Naive thymus-derived CD8-positive, alpha-beta T cell (primary cell): ENCODE data around the gene TGFBR3L. TPM values are rescaled to one million over a fixed set of nuclear protein-coding genes. Genes with fewer than 3 reads are reported as not detected.
A peak's percentile ranks its signal among the peaks of the same experiment; 100 is the strongest.

Experiments used
- ATAC-seq, 2 donors: fragments of 150-1000 bp; cut with Tn5 transposase in 1 of 2; sonication (Bioruptor Pico), chemical (Tn5 transposase) in 1 of 2; 1 replicate in 1 of 2; 2 replicates in 1 of 2; pipeline ENCODE4 v1.10.0; 2021; ENCODE audit warnings: mild to moderate bottlenecking in 2 of 2, moderate library complexity in 2 of 2
- POLR2A ChIA-PET: fragments of 350-600 bp; sonication (Branson Sonifier 250); formaldehyde crosslinking; loops from one replicate; lab custom pipeline; 2021; ENCODE audit warnings: antibody characterized with exemption; lab: Charles Lee
- DNase-seq, 10 donors: peaks; one replicate each; pipeline versions ENCODE4 v3.0.0 to v3.0.0-alpha.2; 2020 to 2022
- H3K27ac Mint-ChIP-seq, 10 donors: one replicate each; pipeline ENCODE4 v1.8.0; 2020 to 2022; ENCODE audit warnings: mild to moderate bottlenecking in 10 of 10, mixed read lengths in 10 of 10, moderate library complexity in 4 of 10, inconsistent platforms in 1 of 10
- H3K27me3 Mint-ChIP-seq, 5 donors: one replicate each; pipeline ENCODE4 v1.8.0; 2021 to 2022; ENCODE audit warnings: mixed read lengths in 5 of 5
- H3K36me3 Mint-ChIP-seq, 3 donors: one replicate each; pipeline ENCODE4 v1.8.0; 2020 to 2022; ENCODE audit warnings: mixed read lengths in 3 of 3, mild to moderate bottlenecking in 2 of 3, inconsistent platforms in 1 of 3
- H3K4me1 Mint-ChIP-seq, 4 donors: one replicate each; pipeline ENCODE4 v1.8.0; 2021 to 2022; ENCODE audit warnings: mixed read lengths in 4 of 4
- H3K4me3 Mint-ChIP-seq, 10 donors: one replicate each; pipeline ENCODE4 v1.8.0; 2020 to 2022; ENCODE audit warnings: mild to moderate bottlenecking in 10 of 10, mixed read lengths in 10 of 10, moderate library complexity in 6 of 10, inconsistent platforms in 1 of 10
- H3K9me3 Mint-ChIP-seq, 9 donors: one replicate each; pipeline ENCODE4 v1.8.0; 2020 to 2022; ENCODE audit warnings: mixed read lengths in 9 of 9, mild to moderate bottlenecking in 3 of 9, inconsistent platforms in 1 of 9, moderate library complexity in 1 of 9
- polyA plus RNA-seq, 3 donors: library from polyadenylated mRNA; unstranded; fragments of 300-500 nt; fragmentation: Illumina TruSeq; gene quantifications; one replicate each; pipeline ENCODE4 v1.2.3, GENCODE V29; 2021
- total RNA-seq, 8 experiments: library from RNA in 2 of 8; stranded (reverse) in 2 of 8; gene quantifications; one replicate each; pipeline ENCODE4 v1.2.3 and lab custom pipeline; 2021 to 2026

The TGFBR3L gene
- total and polyA plus RNA-seq, 5 experiments from 2014 or later, result 0.41 to 0.60 (median 0.57) TPM; not detected in 2

DNA sequence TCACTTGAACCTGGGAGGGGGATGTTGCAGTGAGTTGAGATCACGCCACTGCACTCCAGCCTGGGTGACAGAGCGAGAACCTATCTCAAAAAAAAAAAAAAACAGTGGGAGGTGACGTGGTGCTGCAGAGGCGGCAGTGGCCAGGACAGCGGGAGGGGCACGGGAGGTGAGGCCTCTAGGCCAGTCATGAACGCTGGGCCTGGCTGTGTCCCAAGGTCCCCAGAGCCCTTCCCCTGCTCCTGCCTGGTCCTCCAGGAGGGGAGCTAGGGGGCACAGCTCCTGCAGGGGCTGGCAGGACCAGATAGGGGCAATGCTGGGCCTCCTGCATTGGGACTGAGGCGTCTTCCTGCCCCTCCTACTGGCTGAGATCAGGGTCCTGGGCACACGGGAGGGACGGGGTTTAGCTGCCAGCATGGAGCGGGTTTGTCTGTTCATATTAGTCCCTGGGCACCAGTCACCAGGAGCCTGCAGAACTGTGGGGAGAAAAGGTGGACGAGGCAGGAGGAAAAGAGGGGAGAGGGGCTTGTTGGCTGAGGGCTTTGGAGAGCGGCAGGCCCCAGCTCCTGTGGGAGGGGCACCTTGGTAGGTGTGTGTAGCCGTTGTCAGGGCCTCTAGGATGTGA, 6.4 kb upstream of the TGFBR3L start:
- no peak for ATAC-seq
- H3K4me1 Mint-ChIP-seq, result peaks cover 14 to 42% (median 34%) of the 10 kb centered on the region in 4 donors
- peaks cover 0 to 3% (median 0%) of the 10 kb centered on the region in 9 donors for H3K9me3 Mint-ChIP-seq
- POLR2A ChIA-PET, result interaction anchor here (1.0 to 1.6 kb wide), 2 partner anchors 9 to 12 kb away, joined by 6 to 8 read pairs; partner anchors contain the start of gene SNAPC2
- peak overlapping the region in 1 of 10 donors; percentile 81 for H3K27ac Mint-ChIP-seq
- H3K27me3 Mint-ChIP-seq, result peaks cover 0 to 6% (median 0%) of the 10 kb centered on the region in 5 donors
- H3K36me3 Mint-ChIP-seq, result peaks cover 0 to 33% (median 17%) of the 10 kb centered on the region in 3 donors
- H3K4me3 Mint-ChIP-seq, result peak overlapping the region in 1 of 10 donors; percentile 14
- no peak for DNase-seq

- DNase-seq, result no peak
- POLR2A ChIA-PET, result interaction anchor here (0.6 to 1.6 kb wide), 4 partner anchors 9 to 36 kb away, joined by 3 to 8 read pairs (median 6); partner anchors contain the start of gene SNAPC2
- Mint-ChIP-seq H3K9me3 (no peaks in the 10 kb centered on the region), H3K4me1 (peaks cover 14 to 38% (median 29%) of the 10 kb centered on the region in 4 donors), H3K4me3 (no peak overlapping the region), H3K36me3 (peaks cover 0 to 38% (median 18%) of the 10 kb centered on the region in 3 donors), H3K27me3 (no peaks in the 10 kb centered on the region), H3K27ac (no peak overlapping the region)
- no peak for ATAC-seq
Measured at GRCh38 chr19:7908742-7909461, 5.7 kb upstream of the TGFBR3L start.

GRCh38 chr19:7909471-7910067, 5.1 kb upstream of the TGFBR3L start:
- peaks cover 12 to 34% (median 25%) of the 10 kb centered on the region in 4 donors for H3K4me1 Mint-ChIP-seq
- POLR2A ChIA-PET, result interaction anchor here (0.6 to 1.2 kb wide), 2 partner anchors 19 to 37 kb away, joined by 3 to 6 read pairs; no protein-coding TSS in a partner anchor
- no peak for DNase-seq
- H3K27me3 Mint-ChIP-seq, result peaks cover 0 to 3% (median 0%) of the 10 kb centered on the region in 5 donors
- peaks cover 0 to 41% (median 18%) of the 10 kb centered on the region in 3 donors for H3K36me3 Mint-ChIP-seq
- no peak overlapping the region for H3K4me3 Mint-ChIP-seq
- H3K9me3 Mint-ChIP-seq, result no peaks in the 10 kb centered on the region
- no peak for ATAC-seq
- H3K27ac Mint-ChIP-seq, result peak overlapping the region in 1 of 10 donors; percentile 18

- no peaks in the 10 kb centered on the region for H3K9me3 Mint-ChIP-seq
- H3K27me3 Mint-ChIP-seq, result peaks cover 2 to 11% (median 3%) of the 10 kb centered on the region in 5 donors
- POLR2A ChIA-PET, result no interaction called here
- ATAC-seq (no peak), DNase-seq (no peak)
- H3K4me1 Mint-ChIP-seq, result peaks cover 5 to 30% (median 19%) of the 10 kb centered on the region in 4 donors
- H3K27ac Mint-ChIP-seq, result no peak overlapping the region
- no peak overlapping the region for H3K4me3 Mint-ChIP-seq
- H3K36me3 Mint-ChIP-seq, result peaks cover 0 to 41% (median 14%) of the 10 kb centered on the region in 3 donors
Measured at GRCh38 chr19:7910321-7911161, 4.1 kb upstream of the TGFBR3L start.

GRCh38 chr19:7911508-7912143, 3.0 kb upstream of the TGFBR3L start:
- peaks cover 0 to 34% (median 12%) of the 10 kb centered on the region in 3 donors for H3K36me3 Mint-ChIP-seq
- DNase-seq (no peak), ATAC-seq (no peak)
- peaks cover 3 to 17% (median 7%) of the 10 kb centered on the region in 5 donors for H3K27me3 Mint-ChIP-seq
- POLR2A ChIA-PET, result interaction anchor here (1.0 kb wide), 1 partner anchor 8 kb away, joined by 4 read pairs; the partner anchor contains the start of gene MAP2K7
- H3K9me3 Mint-ChIP-seq, result no peaks in the 10 kb centered on the region
- H3K4me1 Mint-ChIP-seq, result peaks cover 3 to 28% (median 17%) of the 10 kb centered on the region in 4 donors
- H3K27ac Mint-ChIP-seq, result no peak overlapping the region
- no peak overlapping the region for H3K4me3 Mint-ChIP-seq

DNA sequence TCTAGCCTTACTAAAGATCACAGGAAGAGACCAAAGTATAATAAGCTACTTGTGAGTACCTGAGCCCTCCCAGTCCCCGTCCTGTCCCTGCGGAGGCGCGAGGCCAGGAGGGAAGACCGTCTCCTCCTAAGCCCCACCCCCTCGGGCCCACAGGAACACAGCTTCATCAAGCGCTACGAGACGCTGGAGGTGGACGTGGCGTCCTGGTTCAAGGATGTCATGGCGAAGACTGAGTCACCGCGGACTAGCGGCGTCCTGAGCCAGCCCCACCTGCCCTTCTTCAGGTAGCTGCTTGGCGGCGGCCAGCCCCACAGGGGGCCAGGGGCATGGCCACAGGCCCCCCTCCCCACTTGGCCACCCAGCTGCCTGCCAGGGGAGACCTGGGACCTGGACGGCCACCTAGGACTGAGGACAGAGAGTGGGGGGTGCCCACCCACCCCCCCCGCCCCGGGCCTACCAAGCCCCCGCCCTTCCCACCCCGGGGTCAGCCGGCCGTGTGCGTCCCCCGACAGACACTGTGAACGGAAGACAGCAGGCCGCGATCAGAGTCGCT, 2.4 kb upstream of the TGFBR3L start:
- no peak for ATAC-seq
- peaks cover 0 to 34% (median 12%) of the 10 kb centered on the region in 3 donors for H3K36me3 Mint-ChIP-seq
- no peak overlapping the region for H3K27ac Mint-ChIP-seq
- POLR2A ChIA-PET, result interaction anchor here (1.0 kb wide), 1 partner anchor 8 kb away, joined by 4 read pairs; the partner anchor contains the start of gene MAP2K7
- no peak for DNase-seq
- H3K4me1 Mint-ChIP-seq, result peaks cover 5 to 28% (median 13%) of the 10 kb centered on the region in 4 donors
- H3K9me3 Mint-ChIP-seq, result no peaks in the 10 kb centered on the region
- peaks cover 5 to 21% (median 9%) of the 10 kb centered on the region in 5 donors for H3K27me3 Mint-ChIP-seq
- no peak overlapping the region for H3K4me3 Mint-ChIP-seq

DNA sequence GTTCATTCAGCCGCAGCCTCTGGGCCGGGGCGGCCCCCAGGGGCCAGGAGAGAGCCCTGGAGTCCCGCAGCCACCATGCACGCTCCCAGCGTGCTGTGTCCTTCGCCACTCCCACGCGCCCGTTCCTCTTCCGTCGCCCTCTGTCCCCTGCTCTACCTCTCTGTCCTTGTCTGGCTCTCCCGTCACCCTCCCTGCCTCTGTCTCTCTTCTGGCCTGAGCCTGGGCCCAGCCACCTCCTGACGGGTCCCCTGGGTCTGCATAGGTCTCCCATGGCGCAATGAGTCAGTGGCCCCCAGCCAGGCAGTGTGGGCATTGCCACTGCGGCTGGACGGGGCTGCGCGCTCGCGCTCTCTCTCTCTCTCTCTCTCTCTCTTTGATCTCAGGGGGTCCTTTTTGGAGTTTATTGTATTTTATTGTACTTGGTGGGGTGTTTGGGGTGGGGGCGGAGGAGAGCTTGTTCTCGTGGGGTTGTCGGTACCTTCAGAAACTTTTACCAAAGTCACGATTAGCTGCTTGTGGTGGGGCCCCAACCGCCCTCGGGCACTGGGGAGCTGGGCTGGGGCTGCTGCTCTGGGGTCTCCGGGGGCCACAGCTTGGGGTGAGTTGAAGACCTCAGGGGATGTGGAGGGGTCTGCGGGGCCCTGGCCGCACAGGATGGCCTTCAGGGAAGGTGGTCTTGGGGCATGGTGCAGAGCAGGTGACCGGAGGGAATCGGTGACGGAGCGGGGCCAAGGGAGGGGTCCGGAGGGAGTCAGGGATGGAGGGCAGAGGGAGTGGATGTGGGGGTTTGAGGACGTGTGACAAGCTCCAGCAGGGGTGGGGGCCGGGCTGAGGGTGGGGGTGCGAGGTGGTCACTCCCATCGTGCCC, 1.7 kb upstream of the TGFBR3L start:
- DNase-seq (peak in 1 of 10 donors; percentile 7), ATAC-seq (no peak)
- Mint-ChIP-seq H3K4me1 (peaks cover 5 to 24% (median 12%) of the 10 kb centered on the region in 4 donors), H3K27ac (no peak overlapping the region), H3K4me3 (no peak overlapping the region), H3K27me3 (peaks cover 5 to 25% (median 9%) of the 10 kb centered on the region in 5 donors), H3K36me3 (peaks cover 0 to 30% (median 12%) of the 10 kb centered on the region in 3 donors), H3K9me3 (no peaks in the 10 kb centered on the region)
- POLR2A ChIA-PET, result interaction anchor here (0.6 to 0.9 kb wide), 2 partner anchors 9 to 136 kb away, joined by 3 read pairs; partner anchors contain the start of gene MAP2K7

- Mint-ChIP-seq H3K27me3 (peaks cover 9 to 32% (median 12%) of the 10 kb centered on the region in 5 donors), H3K4me3 (no peak overlapping the region), H3K4me1 (peaks cover 7 to 19% (median 17%) of the 10 kb centered on the region in 4 donors), H3K36me3 (peaks cover 0 to 30% (median 12%) of the 10 kb centered on the region in 3 donors), H3K27ac (no peak overlapping the region), H3K9me3 (no peaks in the 10 kb centered on the region)
- ATAC-seq, result no peak
- POLR2A ChIA-PET, result interaction anchor here (0.9 kb wide), 1 partner anchor 10 kb away, joined by 3 read pairs; the partner anchor contains the start of gene MAP2K7
- no peak for DNase-seq
Measured at GRCh38 chr19:7913652-7914051, 978 bp upstream of the TGFBR3L start.

DNA sequence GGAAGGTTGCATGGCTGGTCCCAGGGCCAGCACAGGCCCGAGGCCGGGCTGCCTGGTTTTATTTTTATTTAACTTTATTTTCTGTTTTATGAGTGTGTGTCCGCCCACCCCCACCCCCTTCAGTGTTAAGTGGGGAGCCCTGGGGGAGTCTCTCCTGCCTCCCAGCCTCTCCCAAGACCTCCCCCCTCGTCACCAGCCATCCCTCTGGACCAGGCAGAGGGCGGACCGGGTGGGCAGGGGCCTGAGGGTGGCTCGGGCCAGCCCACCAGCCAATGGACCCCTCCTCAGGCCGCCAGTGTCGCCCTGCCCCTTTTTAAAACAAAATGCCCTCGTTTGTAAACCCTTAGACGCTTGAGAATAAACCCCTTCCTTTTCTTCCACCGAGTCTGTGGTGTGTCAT, 531 bp upstream of the TGFBR3L start:
- no peak for ATAC-seq
- Mint-ChIP-seq H3K27me3 (peaks cover 9 to 32% (median 12%) of the 10 kb centered on the region in 5 donors), H3K36me3 (peaks cover 0 to 30% (median 12%) of the 10 kb centered on the region in 3 donors), H3K27ac (no peak overlapping the region), H3K4me1 (peaks cover 7 to 19% (median 17%) of the 10 kb centered on the region in 4 donors), H3K9me3 (no peaks in the 10 kb centered on the region), H3K4me3 (peak overlapping the region in 1 of 10 donors; percentile 67)
- POLR2A ChIA-PET, result no interaction called here
- no peak for DNase-seq
